Astrocyte (in vitro differentiated cells and primary cell): Measurements from ENCODE around the gene FAM81A. TPM values are rescaled to one million over a fixed set of nuclear protein-coding genes. Genes with fewer than 3 reads are reported as not detected.

Source experiments
- DNase-seq: peaks from one replicate; pipeline ENCODE4 v3.0.0-alpha.2; 2010; ENCODE audit warnings: low read depth
- FAIRE-seq: peaks from 2 replicates; lab custom pipeline; 2011; peaks lifted over from hg19 to GRCh38; lab: Jason Lieb, UNC
- H2AFZ ChIP-seq: 2 replicates; pipeline ENCODE4 v1.6.0; 2012; ENCODE audit warnings: low read depth, low read length, inconsistent platforms
- H3K27ac ChIP-seq: 2 replicates; pipeline ENCODE4 v1.5.1; 2011; ENCODE audit warnings: low read depth, low read length, inconsistent platforms
- H3K27me3 ChIP-seq: 2 replicates; pipeline ENCODE4 v1.6.0; 2011; ENCODE audit warnings: low read length, inconsistent platforms; ENCODE audit not compliant: insufficient read depth
- H3K36me3 ChIP-seq: 2 replicates; pipeline ENCODE4 v1.5.1; 2011; ENCODE audit warnings: low read length, inconsistent platforms; ENCODE audit not compliant: insufficient read depth
- H3K4me1 ChIP-seq: 2 replicates; pipeline ENCODE4 v1.5.1; 2011; ENCODE audit warnings: low read length, inconsistent platforms; ENCODE audit not compliant: insufficient read depth
- H3K4me2 ChIP-seq: 2 replicates; pipeline ENCODE4 v1.6.0; 2012; ENCODE audit warnings: low read length, inconsistent platforms
- H3K4me3 ChIP-seq: 2 replicates; pipeline ENCODE4 v1.5.1; 2011; ENCODE audit warnings: low read depth, mild to moderate bottlenecking, low read length, inconsistent platforms; ENCODE audit not compliant: insufficient read depth
- H3K79me2 ChIP-seq: 2 replicates; pipeline ENCODE4 v1.6.0; 2012; ENCODE audit warnings: mild to moderate bottlenecking, low read length, inconsistent platforms; ENCODE audit not compliant: insufficient read depth
- H3K9ac ChIP-seq: 2 replicates; pipeline ENCODE4 v1.6.0; 2012; ENCODE audit warnings: mild to moderate bottlenecking, low read length, inconsistent platforms
- H3K9me3 ChIP-seq: 2 replicates; pipeline ENCODE4 v1.5.1; 2012; ENCODE audit warnings: low read depth, mild to moderate bottlenecking, low read length, inconsistent platforms; ENCODE audit not compliant: insufficient read depth
- H4K20me1 ChIP-seq: 2 replicates; pipeline ENCODE4 v1.6.0; 2012; ENCODE audit warnings: low read length, inconsistent platforms; ENCODE audit not compliant: insufficient read depth
- H3K27ac Mint-ChIP-seq: one replicate; pipeline ENCODE4 v1.8.0; 2021; ENCODE audit warnings: mild to moderate bottlenecking, mixed read lengths; ENCODE audit not compliant: unreplicated experiment
- H3K27me3 Mint-ChIP-seq: one replicate; pipeline ENCODE4 v1.8.0; 2021; ENCODE audit warnings: low read depth, mixed read lengths; ENCODE audit not compliant: unreplicated experiment
- H3K36me3 Mint-ChIP-seq: one replicate; pipeline ENCODE4 v1.8.0; 2021; ENCODE audit warnings: low read depth, mixed read lengths; ENCODE audit not compliant: unreplicated experiment
- H3K4me1 Mint-ChIP-seq: one replicate; pipeline ENCODE4 v1.8.0; 2021; ENCODE audit warnings: low read depth, mixed read lengths; ENCODE audit not compliant: unreplicated experiment
- H3K4me3 Mint-ChIP-seq: one replicate; pipeline ENCODE4 v1.8.0; 2021; ENCODE audit warnings: mild to moderate bottlenecking, moderate library complexity, mixed read lengths; ENCODE audit not compliant: unreplicated experiment
- H3K9me3 Mint-ChIP-seq: one replicate; pipeline ENCODE4 v1.8.0; 2021; ENCODE audit warnings: mild to moderate bottlenecking, mixed read lengths; ENCODE audit not compliant: unreplicated experiment
- CTCF ChIP-seq: IDR thresholded peaks from 2 replicates; pipeline ENCODE4 v1.5.1; 2011; ENCODE audit warnings: low read depth, mild to moderate bottlenecking, inconsistent platforms, low read length, moderate library complexity; ENCODE audit not compliant: insufficient read depth
- EZH2 ChIP-seq: IDR thresholded peaks from 2 replicates; pipeline ENCODE4 v1.6.1; 2012; ENCODE audit warnings: mild to moderate bottlenecking, low read length, inconsistent platforms; ENCODE audit not compliant: insufficient read depth
- total RNA-seq: library from RNA; stranded (reverse); gene quantifications from 2 replicates; pipeline ENCODE4 v1.2.1, GENCODE V29; 2021

Gene FAM81A
- total RNA-seq, 1 donor from 2014 or later: 0.73 TPM

- Mint-ChIP-seq H3K36me3 (no peaks in the 10 kb centered on the region), H3K27ac (no peak overlapping the region), H3K4me1 (peaks cover 8% of the 10 kb centered on the region), H3K4me3 (no peak overlapping the region), H3K27me3 (peaks cover 11% of the 10 kb centered on the region), H3K9me3 (peaks cover 5% of the 10 kb centered on the region)
- Histone ChIP-seq H3K27ac (no peak overlapping the region), H3K4me2 (no peak overlapping the region), H3K9me3 (no peaks in the 10 kb centered on the region), H3K27me3 (peaks cover 2% of the 10 kb centered on the region), H3K36me3 (no peaks in the 10 kb centered on the region), H2AFZ (no peak overlapping the region), H4K20me1 (no peaks in the 10 kb centered on the region), H3K9ac (no peak overlapping the region), H3K4me3 (no peak overlapping the region), H3K4me1 (peaks cover 3% of the 10 kb centered on the region), H3K79me2 (no peaks in the 10 kb centered on the region)
- no peak for TF ChIP-seq CTCF
- TF ChIP-seq EZH2: no peak
- FAIRE-seq: no peak
- DNase-seq: no peak
These were observed 112.5 kb downstream of the FAM81A start for GRCh38 chr15:59550530-59550929.

- no peak overlapping the region for H3K27ac Mint-ChIP-seq
- no peaks in the 10 kb centered on the region for H3K9me3 ChIP-seq
- no peak overlapping the region for H3K4me2 ChIP-seq
- peaks cover 3% of the 10 kb centered on the region for H3K4me1 ChIP-seq
- no peak overlapping the region for H3K4me3 Mint-ChIP-seq
- no peaks in the 10 kb centered on the region for H3K36me3 ChIP-seq
- no peaks in the 10 kb centered on the region for H3K79me2 ChIP-seq
- no peak overlapping the region for H3K9ac ChIP-seq
- peaks cover 5% of the 10 kb centered on the region for H3K9me3 Mint-ChIP-seq
- H3K27me3 ChIP-seq: peaks cover 2% of the 10 kb centered on the region
- no peaks in the 10 kb centered on the region for H4K20me1 ChIP-seq
- FAIRE-seq (no peak), DNase-seq (no peak)
- peaks cover 8% of the 10 kb centered on the region for H3K4me1 Mint-ChIP-seq
- no peak overlapping the region for H2AFZ ChIP-seq
- TF ChIP-seq CTCF (no peak), EZH2 (no peak)
- no peak overlapping the region for H3K27ac ChIP-seq
- H3K36me3 Mint-ChIP-seq: no peaks in the 10 kb centered on the region
- H3K27me3 Mint-ChIP-seq: peaks cover 11% of the 10 kb centered on the region
- no peak overlapping the region for H3K4me3 ChIP-seq
These were observed 113.0 kb downstream of the FAM81A start for GRCh38 chr15:59550956-59551355.

- Histone ChIP-seq H3K4me1 (peaks cover 3% of the 10 kb centered on the region), H3K4me2 (no peak overlapping the region), H3K4me3 (no peak overlapping the region), H3K9ac (no peak overlapping the region), H3K79me2 (no peaks in the 10 kb centered on the region), H2AFZ (peak overlapping the region; percentile 21), H3K9me3 (no peaks in the 10 kb centered on the region), H3K36me3 (no peaks in the 10 kb centered on the region), H3K27ac (no peak overlapping the region), H4K20me1 (no peaks in the 10 kb centered on the region), H3K27me3 (no peaks in the 10 kb centered on the region)
- H3K27me3 Mint-ChIP-seq: peaks cover 2% of the 10 kb centered on the region
- no peak overlapping the region for H3K4me3 Mint-ChIP-seq
- FAIRE-seq (no peak), DNase-seq (peak; percentile 75)
- H3K4me1 Mint-ChIP-seq: peaks cover 8% of the 10 kb centered on the region
- peaks cover 1% of the 10 kb centered on the region for H3K9me3 Mint-ChIP-seq
- no peaks in the 10 kb centered on the region for H3K36me3 Mint-ChIP-seq
- H3K27ac Mint-ChIP-seq: no peak overlapping the region
- TF ChIP-seq CTCF (no peak), EZH2 (no peak)
These were observed 116.1 kb downstream of the FAM81A start for GRCh38 chr15:59553879-59554735.
